RWPE1 (cell line): ENCODE measurements around the gene RAC2.

Experiments used
- CTCF ChIA-PET: fragments of 350-600 bp; sonication (Branson Sonifier 250); formaldehyde crosslinking; extraction: SDS; loops from one replicate; lab custom pipeline; 2021; lab: Yijun Ruan, JAX
- POLR2A ChIA-PET: fragments of 400-600 bp; formaldehyde crosslinking; extraction: SDS; loops from one replicate; lab custom pipeline; 2020; ENCODE audit warnings: antibody characterized with exemption; ENCODE audit not compliant: low non-redundant PET; lab: Yijun Ruan, JAX
- DNase-seq: peaks from one replicate; pipeline ENCODE4 v3.0.0; 2012; ENCODE audit warnings: low spot score
- H3K27ac ChIP-seq: fragments of 450-650 bp; 2 replicates; pipeline ENCODE4 v1.5.1; 2017
- CTCF ChIP-seq: fragments of 450-650 bp; conservative IDR thresholded peaks from 2 replicates; pipeline ENCODE4 v1.5.1; 2017; ENCODE audit warnings: low read depth, mild to moderate bottlenecking

The RAC2 gene

GRCh38 chr22:37219533-37219932 lies 24.5 kb downstream of the RAC2 start:
- DNase-seq, result no peak
- no peak overlapping the region for H3K27ac ChIP-seq
- CTCF ChIA-PET, result interaction anchor here (0.5 kb wide), 1 partner anchor 385 kb away, joined by 3 read pairs; no protein-coding TSS in a partner anchor

GRCh38 chr22:37218771-37219411 lies 25.2 kb downstream of the RAC2 start:
- no peak overlapping the region for H3K27ac ChIP-seq
- CTCF ChIA-PET, result interaction anchor here (0.5 kb wide), 1 partner anchor 386 kb away, joined by 3 read pairs; no protein-coding TSS in a partner anchor
- DNase-seq, result no peak
- TF ChIP-seq CTCF, result no peak
- POLR2A ChIA-PET, result no interaction called here

More at GRCh38 chr22:37219533-37219932, 24.5 kb downstream of the RAC2 start:
- POLR2A ChIA-PET, result no interaction called here
- no peak for TF ChIP-seq CTCF

- CTCF ChIA-PET, result no interaction called here
- H3K27ac ChIP-seq, result no peak overlapping the region
- DNase-seq, result no peak
- POLR2A ChIA-PET, result no interaction called here
- no peak for TF ChIP-seq CTCF
These were observed 25.7 kb downstream of the RAC2 start for GRCh38 chr22:37218399-37218770.

GRCh38 chr22:37215890-37216289 lies 28.2 kb downstream of the RAC2 start:
- CTCF ChIA-PET, result interaction anchor here (0.6 kb wide), 1 partner anchor 50 kb away, joined by 4 read pairs; no protein-coding TSS in a partner anchor
- POLR2A ChIA-PET, result no interaction called here
- TF ChIP-seq CTCF, result no peak
- no peak for DNase-seq
- no peak overlapping the region for H3K27ac ChIP-seq

- ChIA-PET CTCF (no interaction called here), POLR2A (no interaction called here)
- DNase-seq, result no peak
- no peak overlapping the region for H3K27ac ChIP-seq
- no peak for TF ChIP-seq CTCF
These were observed 29.4 kb downstream of the RAC2 start for GRCh38 chr22:37214731-37215030.

GRCh38 chr22:37213941-37214730 lies 29.9 kb downstream of the RAC2 start:
- no peak for DNase-seq
- ChIA-PET CTCF (no interaction called here), POLR2A (no interaction called here)
- no peak overlapping the region for H3K27ac ChIP-seq
- no peak for TF ChIP-seq CTCF
